C4-2B (cell line): Measurements from ENCODE around the gene TREML4.

Source experiments
- H3K27ac ChIP-seq: fragments of 450-650 bp; 2 replicates; pipeline ENCODE4 v1.5.1; 2017
- CTCF ChIP-seq: fragments of 450-650 bp; conservative IDR thresholded peaks from 2 replicates; pipeline ENCODE4 v1.5.1; 2017; ENCODE audit warnings: mild to moderate bottlenecking
- ZFX ChIP-seq: fragments of 450-650 bp; IDR thresholded peaks from 2 replicates; pipeline ENCODE4 v1.6.1; 2017

Gene TREML4

GRCh38 chr6:41224800-41225199 lies 3.3 kb upstream of the TREML4 start:
- no peak overlapping the region for H3K27ac ChIP-seq
- TF ChIP-seq CTCF (no peak), ZFX (no peak)

GRCh38 chr6:41226752-41227151 lies 1.4 kb upstream of the TREML4 start:
- no peak for TF ChIP-seq ZFX
- TF ChIP-seq CTCF = no peak
- no peak overlapping the region for H3K27ac ChIP-seq

GRCh38 chr6:41228616-41229015 lies 467 bp downstream of the TREML4 start:
- no peak for TF ChIP-seq ZFX
- TF ChIP-seq CTCF = no peak
- H3K27ac ChIP-seq = no peak overlapping the region

GRCh38 chr6:41229721-41230120 lies 1.6 kb downstream of the TREML4 start:
- TF ChIP-seq CTCF (no peak), ZFX (no peak)

GRCh38 chr6:41231246-41231645 lies 3.1 kb downstream of the TREML4 start:
- H3K27ac ChIP-seq = no peak overlapping the region
- TF ChIP-seq ZFX = no peak
- no peak for TF ChIP-seq CTCF

More at GRCh38 chr6:41229721-41230120, 1.6 kb downstream of the TREML4 start:
- H3K27ac ChIP-seq = no peak overlapping the region

GRCh38 chr6:41232667-41233066 lies 4.5 kb downstream of the TREML4 start:
- H3K27ac ChIP-seq = no peak overlapping the region
- TF ChIP-seq CTCF (no peak), ZFX (no peak)

GRCh38 chr6:41236276-41236675 lies 8.1 kb downstream of the TREML4 start:
- TF ChIP-seq ZFX (no peak), CTCF (no peak)
- H3K27ac ChIP-seq = no peak overlapping the region
